NCI-H2029 (cell line): ENCODE results near the gene ST3GAL3.

ENCODE experiments used
- DNase-seq: peaks from one replicate; lab custom pipeline; 2025; lab: John Stamatoyannopoulos, UW

The ST3GAL3 gene

GRCh38 chr1:43965316-43965715 lies 258.0 kb downstream of the ST3GAL3 start:
- no peak for DNase-seq

GRCh38 chr1:43968348-43968948 lies 261.1 kb downstream of the ST3GAL3 start:
- no peak for DNase-seq

GRCh38 chr1:43969416-43969745 lies 262.0 kb downstream of the ST3GAL3 start:
- DNase-seq: no peak

- peak; percentile 100 for DNase-seq
Observed at GRCh38 chr1:43969746-43970466, 262.6 kb downstream of the ST3GAL3 start, which contains the start of gene DPH2. TSS of gene DPH2 (plus strand) at chr1:43970010. CDS start at chr1:43970176, 166 bp downstream.

GRCh38 chr1:43970502-43970901 lies 263.2 kb downstream of the ST3GAL3 start:
- DNase-seq: no peak

- DNase-seq: no peak
Observed at GRCh38 chr1:43970911-43971310, 263.6 kb downstream of the ST3GAL3 start.

GRCh38 chr1:43971336-43971980 lies 264.1 kb downstream of the ST3GAL3 start:
- DNase-seq: no peak

- no peak for DNase-seq
Observed at GRCh38 chr1:43973981-43974442, 266.7 kb downstream of the ST3GAL3 start.

GRCh38 chr1:43974443-43975248 lies 267.3 kb downstream of the ST3GAL3 start, which contains the start of gene ATP6V0B:
TSS of gene ATP6V0B (plus strand) at chr1:43974960. CDS start at chr1:43975041, 81 bp downstream.
- DNase-seq: peak; percentile 99

- DNase-seq: peak; percentile 82
Observed at GRCh38 chr1:43975249-43975961, 268.1 kb downstream of the ST3GAL3 start.

GRCh38 chr1:43976045-43976444 lies 268.7 kb downstream of the ST3GAL3 start:
- DNase-seq: no peak

- DNase-seq: no peak
Observed at GRCh38 chr1:43976890-43977289, 269.6 kb downstream of the ST3GAL3 start.

GRCh38 chr1:43977376-43978263 lies 270.3 kb downstream of the ST3GAL3 start:
- no peak for DNase-seq

GRCh38 chr1:43978264-43978550 lies 270.9 kb downstream of the ST3GAL3 start:
- no peak for DNase-seq

- DNase-seq: peak; percentile 58
Observed at GRCh38 chr1:43978551-43979260, 271.4 kb downstream of the ST3GAL3 start, which contains the start of gene B4GALT2. TSS of gene B4GALT2 (plus strand) at chr1:43979210. CDS start at chr1:43981161, 1,951 bp downstream.

- no peak for DNase-seq
Observed at GRCh38 chr1:43979261-43979527, 271.9 kb downstream of the ST3GAL3 start.

GRCh38 chr1:43979528-43980254 lies 272.4 kb downstream of the ST3GAL3 start:
- no peak for DNase-seq

- DNase-seq: no peak
Observed at GRCh38 chr1:43980255-43981134, 273.2 kb downstream of the ST3GAL3 start.
